ENCODE measurements around the gene DHRS7. TPM values are rescaled to one million over a fixed set of nuclear protein-coding genes. Genes with fewer than 3 reads are reported as not detected.

Gene DHRS7
- total RNA-seq, 2 donors from 2014 or later = 37.7 to 42.8 TPM

DNA sequence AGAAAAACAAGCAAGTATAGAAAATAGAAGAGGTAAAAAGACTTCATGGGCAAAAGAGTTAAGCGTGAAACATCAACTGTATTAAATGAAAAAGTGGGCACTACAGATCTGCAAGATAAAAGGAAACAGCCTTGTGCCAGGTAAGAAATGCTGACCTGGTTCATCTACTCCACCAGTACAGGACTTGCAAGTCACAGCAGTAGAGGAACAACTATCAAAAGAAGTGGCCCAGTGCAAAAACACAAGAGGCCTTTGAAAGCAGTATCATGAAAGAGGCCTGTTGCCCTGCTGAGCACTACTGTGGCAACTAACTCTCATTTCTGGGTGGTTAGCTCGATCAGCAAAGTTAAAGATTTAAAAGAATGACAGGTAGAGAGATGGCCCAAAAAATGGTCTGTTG lies 10.5 kb downstream of the DHRS7 start:
- no peaks in the 10 kb centered on the region for H3K9me3 Mint-ChIP-seq
- Histone ChIP-seq H3K9me3 (ENCODE audit: control insufficient read depth, low read length) (no peaks in the 10 kb centered on the region), H3K4me3 (ENCODE audit: low read length) (no peak overlapping the region), H3K36me3 (ENCODE audit: control insufficient read depth, insufficient read depth, low read length) (peaks cover 29% of the 10 kb centered on the region), H3K9ac (ENCODE audit: extremely low read depth, low read length, poor library complexity, severe bottlenecking) (no peak overlapping the region), H3K27me3 (ENCODE audit: control insufficient read depth, insufficient read depth, low read length, poor library complexity, severe bottlenecking) (no peaks in the 10 kb centered on the region), H3K27ac (ENCODE audit: low read depth, low read length) (no peak overlapping the region), H3K4me1 (ENCODE audit: control insufficient read depth, insufficient read depth, low read length) (peaks cover 9% of the 10 kb centered on the region)
- no peak overlapping the region for H3K4me3 Mint-ChIP-seq
- no peak for TF ChIP-seq CTCF (conservative IDR thresholded peaks at IDR 0.05)
- no peak for DNase-seq
- peaks cover 32% of the 10 kb centered on the region for H3K36me3 Mint-ChIP-seq (ENCODE audit: low read depth)
- no peaks in the 10 kb centered on the region for H3K27me3 Mint-ChIP-seq (ENCODE audit: insufficient read depth)
- 100% methylated on average over 1 to 2 of the region's 2 CpGs for WGBS, 2 experiments (ENCODE audit: insufficient coverage in 1 of 2, insufficient read length in 1 of 2)
- no peak overlapping the region for H3K27ac Mint-ChIP-seq
- peaks cover 33% of the 10 kb centered on the region for H3K4me1 Mint-ChIP-seq

DNA sequence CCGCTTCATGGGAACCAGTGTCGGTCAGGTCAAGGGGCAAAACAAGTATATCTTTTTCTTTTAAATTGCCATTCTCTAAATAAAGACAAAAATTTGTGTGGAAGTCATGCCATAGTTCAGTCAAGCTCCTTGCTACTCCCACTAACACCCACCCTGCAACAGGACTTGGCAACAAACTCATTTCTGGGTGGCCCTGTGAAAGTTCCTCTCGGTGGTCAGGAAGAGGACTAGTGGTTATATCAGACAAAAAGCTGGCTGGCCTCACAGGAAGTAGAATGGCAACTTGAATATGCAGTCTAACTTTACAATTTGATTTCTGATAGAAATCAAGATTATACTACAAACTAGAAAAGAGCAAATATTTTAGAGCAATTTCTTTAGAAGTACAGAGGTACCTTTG lies 11.2 kb downstream of the DHRS7 start:
- H3K4me3 ChIP-seq (ENCODE audit: low read length) = no peak overlapping the region
- WGBS, 2 experiments (ENCODE audit: insufficient coverage in 1 of 2, insufficient read length in 1 of 2) = 98% methylated on average over 3 of the region's 3 CpGs; no CpG with 5 or more reads in 1 of the 2 experiments
- H3K27me3 ChIP-seq (ENCODE audit: control insufficient read depth, insufficient read depth, low read length, poor library complexity, severe bottlenecking) = no peaks in the 10 kb centered on the region
- no peaks in the 10 kb centered on the region for H3K27me3 Mint-ChIP-seq (ENCODE audit: insufficient read depth)
- H3K27ac ChIP-seq (ENCODE audit: low read depth, low read length) = no peak overlapping the region
- H3K36me3 Mint-ChIP-seq (ENCODE audit: low read depth) = peaks cover 39% of the 10 kb centered on the region
- DNase-seq = no peak
- H3K27ac Mint-ChIP-seq = no peak overlapping the region
- H3K36me3 ChIP-seq (ENCODE audit: control insufficient read depth, insufficient read depth, low read length) = peaks cover 35% of the 10 kb centered on the region
- H3K4me3 Mint-ChIP-seq = no peak overlapping the region
- no peak overlapping the region for H3K9ac ChIP-seq (ENCODE audit: extremely low read depth, low read length, poor library complexity, severe bottlenecking)
- peaks cover 31% of the 10 kb centered on the region for H3K4me1 Mint-ChIP-seq
- H3K4me1 ChIP-seq (ENCODE audit: control insufficient read depth, insufficient read depth, low read length) = peaks cover 9% of the 10 kb centered on the region
- TF ChIP-seq CTCF (conservative IDR thresholded peaks at IDR 0.05) = no peak
- no peaks in the 10 kb centered on the region for H3K9me3 ChIP-seq (ENCODE audit: control insufficient read depth, low read length)
- no peaks in the 10 kb centered on the region for H3K9me3 Mint-ChIP-seq

DNA sequence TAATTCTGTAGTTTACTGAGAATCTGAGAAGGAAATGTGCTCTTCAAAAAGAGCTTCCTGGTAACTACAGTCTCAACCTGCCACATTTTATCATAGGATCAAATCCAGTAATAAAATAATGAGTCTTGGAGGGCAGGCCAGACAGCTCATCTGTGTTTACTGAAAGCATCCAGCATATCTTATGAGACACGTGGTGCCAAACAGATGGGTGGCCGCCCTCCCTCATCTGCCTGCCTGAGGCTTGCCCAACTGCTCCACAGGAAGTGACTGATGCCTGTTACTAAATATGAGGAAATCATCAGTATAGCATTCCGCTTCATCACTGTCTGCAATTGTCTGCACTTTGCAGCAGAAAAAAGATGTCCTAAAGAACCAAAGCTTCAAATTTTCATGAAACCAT lies 13.5 kb downstream of the DHRS7 start:
- Mint-ChIP-seq H3K27ac (no peak overlapping the region), H3K36me3 (ENCODE audit: low read depth) (peaks cover 48% of the 10 kb centered on the region), H3K4me1 (peaks cover 12% of the 10 kb centered on the region), H3K27me3 (ENCODE audit: insufficient read depth) (no peaks in the 10 kb centered on the region), H3K9me3 (no peaks in the 10 kb centered on the region), H3K4me3 (no peak overlapping the region)
- DNase-seq = no peak
- peaks cover 1% of the 10 kb centered on the region for H3K4me1 ChIP-seq (ENCODE audit: control insufficient read depth, insufficient read depth, low read length)
- H3K36me3 ChIP-seq (ENCODE audit: control insufficient read depth, insufficient read depth, low read length) = peaks cover 51% of the 10 kb centered on the region
- H3K27ac ChIP-seq (ENCODE audit: low read depth, low read length) = no peak overlapping the region
- H3K9ac ChIP-seq (ENCODE audit: extremely low read depth, low read length, poor library complexity, severe bottlenecking) = no peak overlapping the region
- no peaks in the 10 kb centered on the region for H3K27me3 ChIP-seq (ENCODE audit: control insufficient read depth, insufficient read depth, low read length, poor library complexity, severe bottlenecking)
- H3K4me3 ChIP-seq (ENCODE audit: low read length) = no peak overlapping the region
- no peak for TF ChIP-seq CTCF (conservative IDR thresholded peaks at IDR 0.05)
- WGBS, 2 experiments (ENCODE audit: insufficient coverage in 1 of 2, insufficient read length in 1 of 2) = 50 to 60% methylated on average over 2 to 3 of the region's 3 CpGs
- no peaks in the 10 kb centered on the region for H3K9me3 ChIP-seq (ENCODE audit: control insufficient read depth, low read length)

Data from endodermal cell (in vitro differentiated cells).